ENCODE measurements around the gene NR6A1. TPM values are rescaled to one million over a fixed set of nuclear protein-coding genes. Genes with fewer than 3 reads are reported as not detected.
A peak's percentile ranks its signal among the peaks of the same experiment; 100 is the strongest.

Gene NR6A1
- total and polyA plus RNA-seq, 2 of the 8 experiments (the other 6 are each of a cell fraction or from before 2014, with no cell fraction given): 93.2 to 237 TPM

GRCh38 chr9:124786881-124787573, 15.9 kb upstream of the NR6A1 start:
- Histone ChIP-seq H3K9me3 (ENCODE audit: insufficient read depth in 2 of 2, low read depth in 1 of 2, low read length in 1 of 2) (no peaks in the 10 kb centered on the region), H3K23me2 (ENCODE audit: low read depth, low read length) (no peaks in the 10 kb centered on the region), H2AFZ (ENCODE audit: low read length) (no peak overlapping the region), H2BK12ac (ENCODE audit: low read depth, low read length) (no peak overlapping the region), H3K4me2 (ENCODE audit: insufficient read depth in 1 of 2, low read depth in 2 of 2, low read length in 2 of 2) (no peak overlapping the region), H3K27ac (ENCODE audit: low read depth, low read length) (no peak overlapping the region), H4K91ac (replicated peaks; ENCODE audit: insufficient read length, low read length) (no peak overlapping the region), H4K5ac (ENCODE audit: insufficient read length, low read depth, low read length) (no peak overlapping the region), H3K18ac (ENCODE audit: extremely low read depth, low read length) (no peak overlapping the region), H3K4ac (replicated peaks; ENCODE audit: insufficient read length, low read depth, low read length) (no peak overlapping the region), H3K9ac (replicated peaks in 1 of 4; ENCODE audit: extremely low read depth in 1 of 4, low read depth in 3 of 4, low read length in 3 of 4) (no peak overlapping the region), H4K20me1 (replicated peaks in 1 of 2; ENCODE audit: control insufficient read depth in 1 of 2, insufficient read depth in 2 of 2, low read length in 2 of 2) (no peaks in the 10 kb centered on the region), H3K79me1 (ENCODE audit: low read depth, low read length) (no peaks in the 10 kb centered on the region), H2BK5ac (ENCODE audit: low read depth, low read length) (no peak overlapping the region), H3K23ac (ENCODE audit: insufficient read length) (no peak overlapping the region), H3K27me3 (replicated peaks in 1 of 4; ENCODE audit: control insufficient read depth in 3 of 4, extremely low read depth in 1 of 4, insufficient read depth in 3 of 4, low read length in 3 of 4) (no peaks in the 10 kb centered on the region), H4K8ac (ENCODE audit: extremely low read depth, insufficient read depth, low read length) (no peak overlapping the region), H3K36me3 (ENCODE audit: control insufficient read depth in 2 of 4, insufficient read depth in 4 of 4, low read length in 3 of 4) (peaks cover 0 to 2% (median 0%) of the 10 kb centered on the region in 4 experiments; a peak in 1 of 8 replicates), H3K4me3 (ENCODE audit: extremely low read depth in 1 of 4, insufficient read depth in 2 of 4, low read depth in 3 of 4, low read length in 4 of 4) (no peak overlapping the region), H3K56ac (replicated peaks; ENCODE audit: insufficient read length, low read depth, low read length) (no peak overlapping the region), H3K4me1 (replicated peaks in 1 of 4; ENCODE audit: control insufficient read depth in 3 of 4, insufficient read depth in 4 of 4, low read length in 3 of 4) (no peaks in the 10 kb centered on the region), H2AK5ac (ENCODE audit: low read depth, low read length) (no peak overlapping the region), H2BK120ac (replicated peaks; ENCODE audit: low read depth, low read length) (no peak overlapping the region), H2BK15ac (ENCODE audit: low read length) (no peak overlapping the region), H2BK20ac (ENCODE audit: low read length) (no peak overlapping the region), H3K14ac (ENCODE audit: insufficient read length) (no peak overlapping the region), H3K79me2 (ENCODE audit: control insufficient read depth in 1 of 2, insufficient read depth in 2 of 2, low read length in 2 of 2) (no peaks in the 10 kb centered on the region)
- FAIRE-seq (no peak), DNase-seq (ENCODE audit: low read depth in 1 of 2, low spot score in 2 of 2) (peak in 1 of 2 experiments; percentile 41)
- ChIA-PET CTCF (ENCODE audit: partially characterized antibody) (interaction anchor here (0.8 to 65.2 kb wide), 3 partner anchors 12 to 63 kb away, joined by 3 to 1529 read pairs (median 281); partner anchors contain the start of genes ARPC5L, NR6A1, OLFML2A and RPL35), POLR2A (ENCODE audit: partially characterized antibody) (interaction anchor here (0.6 kb wide), 2 partner anchors 111 to 627 kb away, joined by 3 read pairs; no protein-coding TSS in a partner anchor)
- TF ChIP-seq HDAC2 (IDR thresholded peaks at IDR 0.05; ENCODE audit: borderline replicate concordance in 1 of 2, low read depth in 2 of 2, low read length in 2 of 2): no peak
- TF ChIP-seq KDM1A (IDR thresholded peaks at IDR 0.05; ENCODE audit: borderline replicate concordance, low read length): peak; percentile 44; the same call in 1 of the 2 replicates
- no peak for TF ChIP-seq FOSL1 (IDR thresholded peaks at IDR 0.05; ENCODE audit: insufficient read depth, low read depth, low read length)
- TF ChIP-seq SIRT6 (IDR thresholded peaks at IDR 0.05; ENCODE audit: low read length): no peak
- WGBS, 2 experiments (ENCODE audit: extremely low coverage in 1 of 2, insufficient coverage in 1 of 2, insufficient read length in 1 of 2, insufficient replicate concordance in 2 of 2, low coverage in 1 of 2, low lambda C conversion rate in 2 of 2, missing lambda C conversion rate in 1 of 2): 91% methylated on average over 20 of the region's 20 CpGs; no CpG with 5 or more reads in 1 of the 2 experiments

Data from H1 (cell line).